Measurements from ENCODE around the gene PIGB. TPM values are rescaled to one million over a fixed set of nuclear protein-coding genes. Genes with fewer than 3 reads are reported as not detected.

The PIGB gene
- 10 to 100 TPM; 12.9 to 29.4 (median 24.1) TPM for total RNA-seq

- intact Hi-C loops (cut with DNase I) = no loop called here
- peak; percentile 87 to 89 for DNase-seq
- peak in 2 of 6 experiments; percentile 19 to 38 for TF ChIP-seq CTCF (IDR thresholded peaks at IDR 0.05)
- TF ChIP-seq POLR2A (IDR thresholded peaks at IDR 0.05) = peak in 1 of 2 donors; percentile 73
- H3K4me3 ChIP-seq (replicated peaks in 1 of 3) = peak within 1 kb of the TSS; percentile 45 to 99 (median 58)
- peak within 1 kb of the TSS; percentile 89 to 97 (median 96) for H3K27ac ChIP-seq
- no peaks in the 10 kb centered on the region for H3K36me3 ChIP-seq
- H3K4me1 ChIP-seq = peaks cover 23 to 26% of the 10 kb centered on the region in 2 donors
- H3K9me3 ChIP-seq = no peaks in the 10 kb centered on the region
- 1% methylated on average over 29 to 49 of the region's 49 CpGs for WGBS, 2 donors
- no peaks in the 10 kb centered on the region for H3K27me3 ChIP-seq
Observed at GRCh38 chr15:55318588-55319494, at the start of gene PIGB, which contains the start of gene PIGBOS1. PIGB (plus strand) TSS chr15:55319222; CDS start chr15:55319251, 29 bp downstream. PIGBOS1 (minus strand) TSS chr15:55319123; CDS start chr15:55317792, 1,331 bp downstream.

GRCh38 chr15:55270291-55270690 lies 48.7 kb upstream of the PIGB start:
- H3K4me3 ChIP-seq (replicated peaks in 1 of 3) = no peak overlapping the region
- no peaks in the 10 kb centered on the region for H3K27me3 ChIP-seq
- H3K36me3 ChIP-seq = no peaks in the 10 kb centered on the region
- H3K9me3 ChIP-seq = no peaks in the 10 kb centered on the region
- TF ChIP-seq POLR2A (IDR thresholded peaks at IDR 0.05) = no peak
- no peak for TF ChIP-seq CTCF (IDR thresholded peaks at IDR 0.05)
- intact Hi-C loops (cut with DNase I) = no loop called here
- 49 to 57% methylated on average over 6 of the region's 6 CpGs for WGBS, 2 donors
- peaks cover 10 to 11% of the 10 kb centered on the region in 2 donors for H3K4me1 ChIP-seq
- peak; percentile 24 to 27 for DNase-seq
- H3K27ac ChIP-seq = peak overlapping the region in 2 of 3 donors; percentile 10 to 43

- no peak overlapping the region for H3K27ac ChIP-seq
- no peaks in the 10 kb centered on the region for H3K36me3 ChIP-seq
- 85 to 87% methylated on average over 5 of the region's 5 CpGs for WGBS, 2 donors
Observed at GRCh38 chr15:55276324-55276723, 42.7 kb upstream of the PIGB start.

GRCh38 chr15:55277116-55277564 lies 41.9 kb upstream of the PIGB start:
- no peak overlapping the region for H3K4me3 ChIP-seq (replicated peaks in 1 of 3)
- no peak for TF ChIP-seq CTCF (IDR thresholded peaks at IDR 0.05)
- no peak for TF ChIP-seq POLR2A (IDR thresholded peaks at IDR 0.05)
- no peak overlapping the region for H3K27ac ChIP-seq

More at GRCh38 chr15:55276324-55276723, 42.7 kb upstream of the PIGB start:
- peak; percentile 18 to 33 for DNase-seq
- intact Hi-C loops (cut with DNase I) = no loop called here
- Histone ChIP-seq H3K27me3 (no peaks in the 10 kb centered on the region), H3K4me1 (no peaks in the 10 kb centered on the region), H3K9me3 (no peaks in the 10 kb centered on the region), H3K4me3 (replicated peaks in 1 of 3) (no peak overlapping the region)
- TF ChIP-seq CTCF (IDR thresholded peaks at IDR 0.05) (no peak), POLR2A (IDR thresholded peaks at IDR 0.05) (no peak)

GRCh38 chr15:55277715-55278114 lies 41.3 kb upstream of the PIGB start:
- TF ChIP-seq CTCF (IDR thresholded peaks at IDR 0.05) (no peak), POLR2A (IDR thresholded peaks at IDR 0.05) (no peak)
- Histone ChIP-seq H3K9me3 (no peaks in the 10 kb centered on the region), H3K36me3 (no peaks in the 10 kb centered on the region), H3K27me3 (no peaks in the 10 kb centered on the region), H3K4me1 (peaks cover 0 to 3% of the 10 kb centered on the region in 2 donors), H3K27ac (no peak overlapping the region), H3K4me3 (replicated peaks in 1 of 3) (no peak overlapping the region)
- intact Hi-C loops (cut with DNase I) = no loop called here
- WGBS, 2 donors = 82 to 85% methylated on average over 2 of the region's 2 CpGs
- DNase-seq = no peak

More at GRCh38 chr15:55277116-55277564, 41.9 kb upstream of the PIGB start:
- H3K9me3 ChIP-seq = no peaks in the 10 kb centered on the region
- intact Hi-C loops (cut with DNase I) = no loop called here
- 57 to 58% methylated on average over 7 of the region's 7 CpGs for WGBS, 2 donors
- no peaks in the 10 kb centered on the region for H3K27me3 ChIP-seq
- H3K4me1 ChIP-seq = no peaks in the 10 kb centered on the region
- H3K36me3 ChIP-seq = no peaks in the 10 kb centered on the region
- DNase-seq = no peak
